H1 (cell line): ENCODE measurements around the gene SAA1. TPM values are rescaled to one million over a fixed set of nuclear protein-coding genes. Genes with fewer than 3 reads are reported as not detected.

Experiments
- TAF7 ChIP-seq: optimal IDR thresholded peaks from 2 replicates; pipeline ENCODE3; 2011; ENCODE audit warnings: low read depth, mild to moderate bottlenecking, inconsistent platforms, low read length, moderate library complexity, borderline replicate concordance
- polyA plus RNA-seq, 7 experiments: library from polyadenylated mRNA; depleted of rRNA in 3 of 7; stranded (reverse) in 5 of 7; unstranded in 2 of 7; fragments of >200 nt in 5 of 7; fragments of 200-250 nt in 2 of 7; gene quantifications; 1 replicate in 5 of 7; 2 replicates in 1 of 7; 4 replicates in 1 of 7; pipeline versions ENCODE4 v1.2.1 to v1.2.3, GENCODE V29; 2011 to 2013; ENCODE audit warnings: missing spikeins in 2 of 7, mixed read lengths in 2 of 7
- total RNA-seq: library from RNA; stranded (reverse); fragmentation: NEBNext Ultra II Directional; extraction: Animal tissue kit (Norgen Biotek cat#: 25700); gene quantifications from 2 replicates; pipeline ENCODE4 v1.2.1, GENCODE V29; 2021

The SAA1 gene
- total and polyA plus RNA-seq, 2 of the 8 experiments (the other 6 are each of a cell fraction or from before 2014, with no cell fraction given) = 0.41 TPM; not detected in 1

DNA sequence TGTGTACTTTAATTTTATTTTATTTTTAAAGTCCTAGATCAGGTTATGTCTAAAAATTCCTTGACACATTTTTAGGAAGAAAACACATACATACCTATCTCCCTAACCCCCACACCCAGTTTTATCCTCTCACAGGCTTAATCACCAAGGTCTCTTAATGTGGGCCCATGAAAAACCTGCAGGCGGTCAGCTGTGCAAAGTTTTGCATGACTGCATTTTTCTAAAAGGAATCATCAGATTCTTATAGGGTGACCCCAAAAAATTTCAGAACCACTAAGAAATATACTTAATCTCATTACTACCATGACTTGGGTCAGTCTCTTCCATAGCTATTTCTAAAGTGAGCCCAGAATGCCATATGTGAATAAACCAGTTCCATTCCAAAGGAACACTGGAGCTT, 19.8 kb downstream of the SAA1 start (continued):
- no peak for TF ChIP-seq TAF7
